H9 (cell line): ENCODE data around the gene GPR25. TPM values are rescaled to one million over a fixed set of nuclear protein-coding genes. Genes with fewer than 3 reads are reported as not detected.
A peak's percentile ranks its signal among the peaks of the same experiment; 100 is the strongest.

Source experiments
- DNase-seq: peaks from one replicate; pipeline ENCODE4 v3.0.0-alpha.2; 2017
- H2AFZ ChIP-seq: one replicate; pipeline ENCODE4 v1.6.1; 2013; ENCODE audit warnings: mild to moderate bottlenecking, low read length, control low read depth, moderate library complexity
- H2AK5ac ChIP-seq: 2 replicates; pipeline ENCODE4 v1.6.1; 2013; ENCODE audit warnings: low read length, control low read depth, mixed read lengths; ENCODE audit not compliant: insufficient read length
- H2BK120ac ChIP-seq: one replicate; pipeline ENCODE4 v1.6.1; 2013; ENCODE audit warnings: low read depth, mild to moderate bottlenecking, low read length, control low read depth, inconsistent platforms; ENCODE audit not compliant: poor library complexity, severe bottlenecking
- H2BK12ac ChIP-seq: 2 replicates; pipeline ENCODE4 v1.6.1; 2013; ENCODE audit warnings: low read length, control low read depth, mixed read lengths, low read depth; ENCODE audit not compliant: insufficient read length
- H2BK15ac ChIP-seq: 2 replicates; pipeline ENCODE4 v1.6.1; 2013; ENCODE audit warnings: low read depth, low read length, control low read depth
- H2BK20ac ChIP-seq: one replicate; pipeline ENCODE4 v1.6.1; 2013; ENCODE audit warnings: low read depth, mild to moderate bottlenecking, low read length, control low read depth, inconsistent platforms; ENCODE audit not compliant: poor library complexity, severe bottlenecking
- H2BK5ac ChIP-seq: 2 replicates; pipeline ENCODE4 v1.6.1; 2013; ENCODE audit warnings: low read length, control low read depth, mixed read lengths; ENCODE audit not compliant: insufficient read length
- H3K14ac ChIP-seq: 2 replicates; pipeline ENCODE4 v1.6.1; 2013; ENCODE audit warnings: low read length, control low read depth; ENCODE audit not compliant: insufficient read depth
- H3K18ac ChIP-seq: 2 replicates; pipeline ENCODE4 v1.6.1; 2013; ENCODE audit warnings: low read depth, mild to moderate bottlenecking, mixed read lengths, low read length, control low read depth; ENCODE audit not compliant: insufficient read length
- H3K23ac ChIP-seq: 2 replicates; pipeline ENCODE4 v1.6.1; 2013; ENCODE audit warnings: low read length, control low read depth, mixed read lengths, low read depth; ENCODE audit not compliant: insufficient read length
- H3K23me2 ChIP-seq: 2 replicates; pipeline ENCODE4 v1.6.1; 2013; ENCODE audit warnings: low read depth, mild to moderate bottlenecking, mixed read lengths, low read length, control low read depth; ENCODE audit not compliant: insufficient read length, poor library complexity, severe bottlenecking
- H3K27ac ChIP-seq: 2 replicates; pipeline ENCODE4 v1.5.1; 2013; ENCODE audit warnings: low read length, control low read depth, mixed read lengths, low read depth; ENCODE audit not compliant: insufficient read length
- H3K27me3 ChIP-seq: 2 replicates; pipeline ENCODE4 v1.6.1; 2013; ENCODE audit warnings: low read length, control low read depth, inconsistent platforms; ENCODE audit not compliant: insufficient read depth
- H3K4ac ChIP-seq: 2 replicates; pipeline ENCODE4 v1.6.1; 2013; ENCODE audit warnings: low read depth, mild to moderate bottlenecking, control low read depth, inconsistent platforms, low read length, moderate library complexity
- H3K4me1 ChIP-seq: 2 replicates; pipeline ENCODE4 v1.6.1; 2013; ENCODE audit warnings: low read length, control low read depth, inconsistent platforms; ENCODE audit not compliant: insufficient read depth
- H3K4me2 ChIP-seq: 2 replicates; pipeline ENCODE4 v1.6.1; 2013; ENCODE audit warnings: low read length, control low read depth, mixed read lengths; ENCODE audit not compliant: insufficient read length, insufficient read depth
- H3K56ac ChIP-seq: 2 replicates; pipeline ENCODE4 v1.6.1; 2013; ENCODE audit warnings: low read depth, mild to moderate bottlenecking, mixed read lengths, low read length, control low read depth; ENCODE audit not compliant: insufficient read length
- H3K79me1 ChIP-seq: 2 replicates; pipeline ENCODE4 v1.6.1; 2013; ENCODE audit warnings: low read depth, mild to moderate bottlenecking, moderate library complexity, low read length, control low read depth, inconsistent platforms; ENCODE audit not compliant: insufficient read depth, poor library complexity, severe bottlenecking
- H3K79me2 ChIP-seq: 2 replicates; pipeline ENCODE4 v1.6.1; 2013; ENCODE audit warnings: low read length, control low read depth, inconsistent platforms; ENCODE audit not compliant: insufficient read depth
- H3K9ac ChIP-seq: 2 replicates; pipeline ENCODE4 v1.6.1; 2013; ENCODE audit warnings: low read length, control low read depth, mixed read lengths; ENCODE audit not compliant: insufficient read length; ENCODE audit errors: extremely low read depth
- H3K9me3 ChIP-seq: one replicate; pipeline ENCODE4 v1.6.1; 2013; ENCODE audit warnings: low read depth, low read length, inconsistent platforms; ENCODE audit not compliant: control insufficient read depth
- H3T11ph ChIP-seq: one replicate; pipeline ENCODE4 v1.6.1; 2013; ENCODE audit warnings: mild to moderate bottlenecking, low read length, control low read depth, inconsistent platforms
- H4K20me1 ChIP-seq: one replicate; pipeline ENCODE4 v1.6.1; 2013; ENCODE audit not compliant: control insufficient read depth, insufficient read length, insufficient read depth
- H4K5ac ChIP-seq: 2 replicates; pipeline ENCODE4 v1.6.1; 2013; ENCODE audit warnings: low read depth, mild to moderate bottlenecking, mixed read lengths, low read length, control low read depth; ENCODE audit not compliant: insufficient read length
- H4K8ac ChIP-seq: replicated peaks from 2 replicates; pipeline ENCODE4 v1.6.1; 2013; ENCODE audit warnings: low read length, control low read depth, mixed read lengths, low read depth; ENCODE audit not compliant: insufficient read length
- H4K91ac ChIP-seq: 2 replicates; pipeline ENCODE4 v1.6.1; 2013; ENCODE audit warnings: low read depth, mild to moderate bottlenecking, moderate library complexity, mixed read lengths, low read length, control low read depth; ENCODE audit not compliant: insufficient read length
- H3K27ac Mint-ChIP-seq, 3 experiments: 2 replicates in 2 of 3; 3 replicates in 1 of 3; pipeline ENCODE4 v1.8.0; 2020 to 2021; ENCODE audit warnings: mixed read lengths in 3 of 3, mild to moderate bottlenecking in 1 of 3, moderate library complexity in 1 of 3
- H3K27me3 Mint-ChIP-seq: 2 replicates; pipeline ENCODE4 v1.8.0; 2021; ENCODE audit warnings: low read depth, mild to moderate bottlenecking, moderate library complexity, mixed read lengths
- H3K36me3 Mint-ChIP-seq, 3 experiments: 2 replicates in 2 of 3; 3 replicates in 1 of 3; pipeline ENCODE4 v1.8.0; 2020 to 2021; ENCODE audit warnings: low read depth in 3 of 3, mixed read lengths in 3 of 3; ENCODE audit not compliant: insufficient read depth in 1 of 3
- H3K4me1 Mint-ChIP-seq, 2 experiments: 2 replicates each; pipeline ENCODE4 v1.8.0; 2020; ENCODE audit warnings: mixed read lengths in 2 of 2
- H3K4me3 Mint-ChIP-seq, 2 experiments: 2 replicates in 1 of 2; 3 replicates in 1 of 2; pipeline ENCODE4 v1.8.0; 2020 to 2021; ENCODE audit warnings: mild to moderate bottlenecking in 2 of 2, mixed read lengths in 2 of 2, moderate library complexity in 1 of 2
- H3K9me3 Mint-ChIP-seq, 2 experiments: 2 replicates in 1 of 2; 3 replicates in 1 of 2; pipeline ENCODE4 v1.8.0; 2020; ENCODE audit warnings: mild to moderate bottlenecking in 2 of 2, mixed read lengths in 2 of 2, moderate library complexity in 1 of 2
- CTCF ChIP-seq: fragments of 200-600 bp; sonication (generic); conservative IDR thresholded peaks from 3 replicates; pipeline ENCODE4 v1.8.0; 2021; ENCODE audit warnings: antibody characterized with exemption, mild to moderate bottlenecking
- whole genome bisulfite sequencing: extraction: QIAGEN DNeasy Blood & Tissue Kit; methylation state at CpG from one replicate; pipeline ENCODE4 v1.1.7; 2013; ENCODE audit warnings: missing lambda C conversion rate, low lambda C conversion rate, mixed read lengths; ENCODE audit not compliant: insufficient read length; ENCODE audit errors: extremely low coverage; 5-methylcytosine and 5-hydroxymethylcytosine counted together
- total RNA-seq: library from RNA; stranded (reverse); gene quantifications from 2 replicates; pipeline ENCODE4 v1.2.1, GENCODE V29; 2021

Gene GPR25
- total RNA-seq, 1 experiment from 2014 or later: not detected

- Mint-ChIP-seq H3K4me3 (no peak overlapping the region), H3K4me1 (peaks cover 19 to 26% of the 10 kb centered on the region in 2 experiments), H3K36me3 (peaks cover 28 to 62% (median 52%) of the 10 kb centered on the region in 3 experiments; a peak in 6 of 7 replicates), H3K27ac (peak overlapping the region in 1 of 3 experiments; percentile 71; a peak in 2 of 7 replicates), H3K27me3 (no peaks in the 10 kb centered on the region), H3K9me3 (no peaks in the 10 kb centered on the region; a peak in 1 of 5 replicates)
- H3K9ac ChIP-seq: no peak overlapping the region
- no peak overlapping the region for H4K8ac ChIP-seq
- H4K5ac ChIP-seq: no peak overlapping the region
- H3K27me3 ChIP-seq: no peaks in the 10 kb centered on the region
- no peak overlapping the region for H3T11ph ChIP-seq
- peaks cover 10% of the 10 kb centered on the region; the same call in 1 of the 2 replicates for H3K79me2 ChIP-seq
- no peak overlapping the region for H3K23ac ChIP-seq
- H3K4me2 ChIP-seq: no peak overlapping the region
- no peak overlapping the region for H2BK120ac ChIP-seq
- H3K4ac ChIP-seq: no peak overlapping the region
- H3K18ac ChIP-seq: no peak overlapping the region
- H3K14ac ChIP-seq: no peak overlapping the region
- no peaks in the 10 kb centered on the region for H3K23me2 ChIP-seq
- no peak overlapping the region for H2BK20ac ChIP-seq
- H3K4me1 ChIP-seq: peaks cover 2% of the 10 kb centered on the region; the same call in 1 of the 2 replicates
- no peak overlapping the region for H2AK5ac ChIP-seq
- H3K27ac ChIP-seq: no peak overlapping the region
- H3K56ac ChIP-seq: no peak overlapping the region
- H4K20me1 ChIP-seq: peaks cover 2% of the 10 kb centered on the region
- H2BK12ac ChIP-seq: no peak overlapping the region
- H2AFZ ChIP-seq: no peak overlapping the region
- no CpG with 5 or more reads among the region's 16 CpGs for WGBS
- no peaks in the 10 kb centered on the region for H3K9me3 ChIP-seq
- DNase-seq: no peak
- no peak overlapping the region for H2BK15ac ChIP-seq
- TF ChIP-seq CTCF: no peak
- no peak overlapping the region for H4K91ac ChIP-seq
- H2BK5ac ChIP-seq: no peak overlapping the region
- peaks cover 7% of the 10 kb centered on the region for H3K79me1 ChIP-seq
Observed at GRCh38 chr1:200899954-200900867, 27.4 kb downstream of the GPR25 start.
